Calu3 (cell line): Measurements from ENCODE around the gene RIMS3. TPM values are rescaled to one million over a fixed set of nuclear protein-coding genes. Genes with fewer than 3 reads are reported as not detected.

ENCODE experiments used
- BruUV-seq: library from RNA; stranded (reverse); fragments of 400-500 nt; replicated peaks from 2 replicates; lab custom pipeline; 2021; lab: Mats Ljungman, UMichigan
- CTCF ChIA-PET: fragments of 300-600 bp; sonication (Branson Sonifier 250); formaldehyde crosslinking; loops from one replicate; lab custom pipeline; 2022; ENCODE audit warnings: antibody characterized with exemption; lab: Charles Lee
- DNase-seq: peaks from one replicate; pipeline ENCODE4 v3.0.0; 2022
- H3K27ac Mint-ChIP-seq: one replicate; pipeline ENCODE4 v1.8.0; 2022; ENCODE audit warnings: mixed read lengths; ENCODE audit not compliant: unreplicated experiment
- H3K27me3 Mint-ChIP-seq: one replicate; pipeline ENCODE4 v1.8.0; 2022; ENCODE audit warnings: mixed read lengths; ENCODE audit not compliant: unreplicated experiment
- H3K36me3 Mint-ChIP-seq: one replicate; pipeline ENCODE4 v1.8.0; 2022; ENCODE audit warnings: mild to moderate bottlenecking, moderate library complexity, mixed read lengths; ENCODE audit not compliant: insufficient read depth, unreplicated experiment
- H3K4me1 Mint-ChIP-seq: one replicate; pipeline ENCODE4 v1.8.0; 2022; ENCODE audit warnings: mild to moderate bottlenecking, low read depth, mixed read lengths; ENCODE audit not compliant: unreplicated experiment
- H3K4me3 Mint-ChIP-seq: one replicate; pipeline ENCODE4 v1.8.0; 2022; ENCODE audit warnings: mild to moderate bottlenecking, low read depth, moderate library complexity, mixed read lengths; ENCODE audit not compliant: unreplicated experiment
- H3K9me3 Mint-ChIP-seq: one replicate; pipeline ENCODE4 v1.8.0; 2022; ENCODE audit warnings: low read depth, mixed read lengths; ENCODE audit not compliant: unreplicated experiment
- intact Hi-C: fragments of 100-400 bp; cut with micrococcal nuclease; formaldehyde crosslinking; loops from one replicate; pipeline ENCODE4 v1.10.0; 2022; ENCODE audit not compliant: unreplicated experiment
- total RNA-seq: library from RNA; stranded (reverse); gene quantifications from 2 replicates; pipeline ENCODE4 v1.2.3, GENCODE V29; 2022
- TF ChIP-seq, protein P1 (sequence below): fragments of 200-600 bp; IDR thresholded peaks from one replicate; pipeline ENCODE4 v1.8.0; 2022; ENCODE audit warnings: antibody characterized with exemption; ENCODE audit not compliant: unreplicated experiment

RIMS3 gene
- total RNA-seq, 1 experiment from 2014 or later: 1.3 TPM

GRCh38 chr1:40699787-40700186 is 34.3 kb upstream of the RIMS3 start:
- Mint-ChIP-seq H3K36me3 (no peaks in the 10 kb centered on the region), H3K4me3 (no peak overlapping the region), H3K27ac (no peak overlapping the region), H3K4me1 (peaks cover 2% of the 10 kb centered on the region), H3K9me3 (no peaks in the 10 kb centered on the region), H3K27me3 (no peaks in the 10 kb centered on the region)
- no peak for DNase-seq
- no TSS peak for BruUV-seq
- CTCF ChIA-PET: no interaction called here
- intact Hi-C loops: no loop called here
- TF ChIP-seq, protein P1, sequence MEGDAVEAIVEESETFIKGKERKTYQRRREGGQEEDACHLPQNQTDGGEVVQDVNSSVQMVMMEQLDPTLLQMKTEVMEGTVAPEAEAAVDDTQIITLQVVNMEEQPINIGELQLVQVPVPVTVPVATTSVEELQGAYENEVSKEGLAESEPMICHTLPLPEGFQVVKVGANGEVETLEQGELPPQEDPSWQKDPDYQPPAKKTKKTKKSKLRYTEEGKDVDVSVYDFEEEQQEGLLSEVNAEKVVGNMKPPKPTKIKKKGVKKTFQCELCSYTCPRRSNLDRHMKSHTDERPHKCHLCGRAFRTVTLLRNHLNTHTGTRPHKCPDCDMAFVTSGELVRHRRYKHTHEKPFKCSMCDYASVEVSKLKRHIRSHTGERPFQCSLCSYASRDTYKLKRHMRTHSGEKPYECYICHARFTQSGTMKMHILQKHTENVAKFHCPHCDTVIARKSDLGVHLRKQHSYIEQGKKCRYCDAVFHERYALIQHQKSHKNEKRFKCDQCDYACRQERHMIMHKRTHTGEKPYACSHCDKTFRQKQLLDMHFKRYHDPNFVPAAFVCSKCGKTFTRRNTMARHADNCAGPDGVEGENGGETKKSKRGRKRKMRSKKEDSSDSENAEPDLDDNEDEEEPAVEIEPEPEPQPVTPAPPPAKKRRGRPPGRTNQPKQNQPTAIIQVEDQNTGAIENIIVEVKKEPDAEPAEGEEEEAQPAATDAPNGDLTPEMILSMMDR: no peak

- CTCF ChIA-PET: interaction anchor here (1.1 kb wide), 1 partner anchor 26 kb away, joined by 3 read pairs; no protein-coding TSS in a partner anchor
- Mint-ChIP-seq H3K4me1 (peaks cover 24% of the 10 kb centered on the region), H3K9me3 (no peaks in the 10 kb centered on the region), H3K4me3 (no peak overlapping the region), H3K27me3 (no peaks in the 10 kb centered on the region), H3K36me3 (peaks cover 7% of the 10 kb centered on the region), H3K27ac (no peak overlapping the region)
- TF ChIP-seq, protein P1: no peak
- DNase-seq: no peak
- no TSS peak for BruUV-seq
- intact Hi-C loops: no loop called here
These were observed 32.0 kb upstream of the RIMS3 start for GRCh38 chr1:40697436-40697835.

DNA sequence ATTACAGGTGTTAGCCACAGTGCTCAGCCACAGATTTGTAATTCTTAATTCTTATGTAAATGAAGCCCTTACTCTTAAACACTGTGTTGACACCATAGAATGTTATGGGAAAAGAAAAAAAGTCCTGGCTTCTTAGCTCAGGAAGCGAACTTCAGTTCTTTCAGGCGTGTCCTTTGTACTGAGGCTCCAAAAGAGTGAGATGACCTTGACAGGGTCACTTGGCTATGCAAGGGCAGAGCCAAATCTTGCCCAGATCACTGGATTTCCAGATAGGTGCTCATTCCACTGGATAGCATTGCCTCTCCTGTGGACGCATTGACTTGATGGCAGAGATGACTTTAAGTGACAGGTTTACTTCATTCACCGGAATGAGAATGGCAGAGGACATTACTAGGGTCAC is 30.8 kb upstream of the RIMS3 start:
- Mint-ChIP-seq H3K36me3 (peaks cover 18% of the 10 kb centered on the region), H3K27ac (no peak overlapping the region), H3K4me3 (no peak overlapping the region), H3K27me3 (no peaks in the 10 kb centered on the region), H3K4me1 (peaks cover 30% of the 10 kb centered on the region), H3K9me3 (no peaks in the 10 kb centered on the region)
- DNase-seq: no peak
- no TSS peak for BruUV-seq
- intact Hi-C loops: no loop called here
- TF ChIP-seq, protein P1: no peak
- CTCF ChIA-PET: no interaction called here

DNA sequence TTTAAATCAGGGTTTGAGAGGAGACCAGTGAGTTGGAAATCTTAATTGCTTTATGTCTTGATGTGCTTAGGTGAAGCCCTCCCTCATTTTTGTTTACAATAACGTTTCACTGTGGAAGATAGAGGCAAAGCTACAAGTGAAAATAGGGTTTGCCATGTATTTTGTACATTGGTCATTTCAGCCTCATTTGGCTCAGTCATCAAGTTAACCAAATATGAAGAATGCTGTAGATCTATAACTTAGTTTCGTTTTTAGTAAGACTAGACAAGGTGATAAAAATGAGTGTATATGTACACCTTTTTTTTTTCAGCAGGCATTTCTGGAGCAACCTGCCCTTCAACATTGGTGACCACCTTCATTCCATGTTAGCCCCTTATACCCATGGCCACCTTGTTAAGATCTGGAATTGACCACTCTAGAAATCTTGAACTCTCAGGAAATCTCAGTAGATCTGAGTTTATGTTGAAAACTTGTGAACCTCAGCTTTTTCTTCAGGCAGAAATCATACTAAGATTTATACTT is 28.9 kb upstream of the RIMS3 start:
- Mint-ChIP-seq H3K4me3 (no peak overlapping the region), H3K4me1 (peaks cover 38% of the 10 kb centered on the region), H3K27me3 (no peaks in the 10 kb centered on the region), H3K9me3 (no peaks in the 10 kb centered on the region), H3K27ac (peak overlapping the region; percentile 14), H3K36me3 (peaks cover 22% of the 10 kb centered on the region)
- DNase-seq: no peak
- intact Hi-C loops: no loop called here
- no TSS peak for BruUV-seq
- CTCF ChIA-PET: interaction anchor here (3.0 kb wide), 1 partner anchor 9 kb away, joined by 16 read pairs; no protein-coding TSS in a partner anchor
- TF ChIP-seq, protein P1: no peak
